Stimulated activated CD8-positive, alpha-beta memory T cell treated with anti-CD3 and anti-CD28 coated beads, Interleukin-4, amount 100 ng/mL, for 24 hours (primary cell): Measurements from ENCODE around the gene PSMC3IP.
"Not testable (repeated sequence)": the region's sequence is repeated elsewhere in the genome, so short reads cannot be mapped to it uniquely, and the experiment has no call there.

Experiments
- DNase-seq: peaks from one replicate; pipeline ENCODE4 v3.0.0-alpha.2; 2020; ENCODE audit warnings: low read depth

Gene PSMC3IP, protein sequence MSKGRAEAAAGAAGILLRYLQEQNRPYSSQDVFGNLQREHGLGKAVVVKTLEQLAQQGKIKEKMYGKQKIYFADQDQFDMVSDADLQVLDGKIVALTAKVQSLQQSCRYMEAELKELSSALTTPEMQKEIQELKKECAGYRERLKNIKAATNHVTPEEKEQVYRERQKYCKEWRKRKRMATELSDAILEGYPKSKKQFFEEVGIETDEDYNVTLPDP

DNA sequence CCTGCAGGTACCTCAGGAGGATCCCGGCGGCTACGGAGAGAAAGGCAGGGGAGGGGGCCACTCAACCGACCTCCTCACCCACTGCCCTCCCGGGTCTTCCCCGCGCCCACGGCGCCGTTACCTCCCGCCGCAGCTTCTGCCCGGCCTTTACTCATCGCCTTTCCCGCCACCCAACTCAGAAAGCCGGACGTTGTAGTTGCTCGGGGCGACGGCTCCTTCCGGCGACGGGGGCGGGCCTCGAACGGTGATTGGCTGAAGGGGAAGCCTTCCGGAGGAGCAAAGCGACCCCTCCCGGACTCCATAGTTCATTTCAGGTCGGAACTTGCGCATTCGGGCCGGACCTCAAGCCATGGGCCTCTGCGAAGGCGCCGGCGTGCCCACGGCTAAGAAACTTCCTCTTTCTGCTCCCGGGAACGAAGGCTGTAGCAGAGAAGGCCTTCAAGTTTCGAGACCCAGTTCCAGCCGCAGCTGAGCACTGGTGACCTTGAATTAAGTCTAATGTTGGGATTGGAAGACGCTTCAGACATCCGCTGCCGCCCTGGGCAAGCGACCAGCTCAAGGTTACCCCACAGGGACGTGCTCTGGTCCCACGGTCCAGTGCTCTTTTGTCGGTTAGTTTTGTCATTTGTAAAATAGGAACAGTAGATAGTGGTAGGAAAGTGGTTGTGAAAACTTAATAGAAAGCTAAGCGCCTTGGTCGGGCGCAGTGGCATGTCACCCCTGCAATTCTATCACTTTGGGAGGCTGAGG is at the start of gene PSMC3IP:
Gene PSMC3IP (minus strand): TSS at position 198 of the 750 bp plus-strand sequence. CDS start 43 bp downstream, at position 155.
- peak; percentile 92 for DNase-seq

DNA sequence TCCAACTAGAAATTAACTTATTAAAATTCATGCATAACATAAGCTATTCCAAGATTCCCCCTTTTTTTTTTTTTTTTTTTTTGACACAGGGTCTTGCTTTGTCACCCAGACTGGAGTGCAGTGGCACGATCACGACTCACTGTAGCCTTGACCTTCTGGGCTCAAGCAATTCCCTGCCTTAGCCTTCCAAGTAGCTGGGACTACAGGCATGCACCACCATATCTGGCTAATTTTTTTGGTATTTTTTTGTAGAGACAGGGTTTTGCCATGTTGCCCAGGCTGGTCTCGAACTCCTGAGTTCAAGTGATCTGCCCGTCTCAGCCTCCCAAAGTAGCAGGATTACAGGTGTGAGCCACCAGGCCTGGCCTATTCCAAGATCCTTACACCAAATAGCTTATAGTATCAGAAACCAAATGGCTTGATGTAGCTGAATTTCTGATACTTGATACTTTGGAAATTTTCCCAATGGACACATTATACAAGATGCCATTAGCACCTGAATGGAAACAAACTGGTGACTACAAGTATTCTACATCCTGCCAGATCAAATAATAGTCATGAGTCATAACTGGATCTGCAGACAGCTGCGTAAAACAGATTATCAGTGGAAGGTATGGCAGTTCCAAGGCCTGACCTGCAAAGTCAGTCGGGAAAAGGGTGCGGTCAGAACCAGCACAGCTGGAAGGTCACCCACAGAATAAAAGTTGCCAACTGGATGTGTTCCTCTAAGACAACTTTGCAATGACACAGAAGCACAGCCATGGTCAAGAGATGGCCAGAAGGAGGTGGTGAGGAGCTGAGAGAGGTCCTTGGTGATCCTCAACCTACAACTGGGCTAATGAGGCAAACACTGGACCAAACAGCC is 46.4 kb upstream of the PSMC3IP start:
- DNase-seq, result no peak

DNA sequence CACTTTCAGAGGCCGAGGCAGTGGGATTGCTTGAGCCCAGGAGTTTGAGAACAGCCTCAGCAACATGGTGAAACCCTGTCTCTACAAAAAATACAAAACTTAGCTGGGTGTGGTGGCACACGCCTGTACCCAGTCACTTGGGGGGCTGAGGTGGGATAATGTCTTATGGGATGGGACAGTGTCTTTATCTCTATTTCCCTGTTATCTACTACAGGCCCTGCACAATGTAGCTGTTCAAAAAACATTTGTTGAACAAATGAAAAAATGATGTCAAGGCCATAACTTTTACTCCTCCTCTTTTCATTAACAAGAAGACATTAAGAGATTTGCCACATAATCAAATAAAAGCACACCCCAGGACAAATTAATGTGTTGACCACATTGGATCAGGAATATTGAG is 45.7 kb upstream of the PSMC3IP start:
- DNase-seq, result no peak

DNA sequence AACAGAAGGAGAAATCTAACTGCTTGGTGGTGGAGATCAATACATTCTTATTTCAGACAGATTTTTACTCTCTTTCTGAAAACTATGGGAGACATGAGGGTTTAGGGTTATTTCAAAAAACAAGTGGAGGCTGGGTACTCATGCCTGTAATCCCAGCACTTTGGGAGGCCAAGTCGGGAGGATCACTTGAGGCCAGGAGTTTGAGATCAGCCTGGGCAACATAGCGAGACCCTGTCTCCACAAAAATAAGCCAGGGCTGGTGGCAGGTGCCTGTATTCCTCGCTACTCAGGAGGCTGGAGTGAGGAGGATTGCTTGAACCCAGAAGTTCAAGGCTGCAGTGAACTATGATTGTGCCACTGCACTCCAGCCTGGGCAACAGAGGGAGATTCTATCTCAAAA is 44.5 kb upstream of the PSMC3IP start:
- not testable (repeated sequence) for DNase-seq

DNA sequence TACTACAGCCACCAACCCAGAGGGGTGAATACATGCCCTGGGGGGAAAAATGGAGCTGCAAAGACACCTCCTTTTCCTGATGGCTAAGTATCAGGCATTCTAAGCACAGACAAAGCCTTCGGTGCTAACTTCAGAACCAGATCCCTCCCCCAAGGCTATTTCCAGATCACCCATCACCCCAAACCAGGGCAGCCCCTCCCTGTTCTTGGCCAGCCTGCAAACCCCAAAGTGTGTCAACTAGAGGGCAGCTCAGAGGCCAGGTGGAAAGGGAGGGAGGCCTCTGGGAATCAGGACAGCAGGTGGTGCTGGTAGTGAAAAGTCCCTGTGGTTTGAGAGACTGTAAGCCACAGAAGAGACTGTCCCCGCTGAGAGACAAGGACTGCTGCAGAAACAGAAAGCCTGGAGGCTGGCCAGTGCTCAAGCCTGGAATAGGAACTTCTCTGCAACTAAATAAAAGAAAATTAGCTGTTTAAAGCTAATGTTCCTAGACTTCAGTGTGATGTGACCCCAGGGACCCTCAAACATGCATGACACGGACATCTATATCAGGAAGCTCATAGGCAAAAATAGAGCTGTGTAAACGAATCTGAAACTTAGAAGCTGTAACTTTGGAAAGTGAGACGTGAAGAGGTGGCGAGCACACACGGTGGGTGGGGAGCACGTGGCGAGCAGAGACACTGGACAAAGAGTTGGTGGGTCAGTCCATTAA is 41.1 kb upstream of the PSMC3IP start:
- no peak for DNase-seq

DNA sequence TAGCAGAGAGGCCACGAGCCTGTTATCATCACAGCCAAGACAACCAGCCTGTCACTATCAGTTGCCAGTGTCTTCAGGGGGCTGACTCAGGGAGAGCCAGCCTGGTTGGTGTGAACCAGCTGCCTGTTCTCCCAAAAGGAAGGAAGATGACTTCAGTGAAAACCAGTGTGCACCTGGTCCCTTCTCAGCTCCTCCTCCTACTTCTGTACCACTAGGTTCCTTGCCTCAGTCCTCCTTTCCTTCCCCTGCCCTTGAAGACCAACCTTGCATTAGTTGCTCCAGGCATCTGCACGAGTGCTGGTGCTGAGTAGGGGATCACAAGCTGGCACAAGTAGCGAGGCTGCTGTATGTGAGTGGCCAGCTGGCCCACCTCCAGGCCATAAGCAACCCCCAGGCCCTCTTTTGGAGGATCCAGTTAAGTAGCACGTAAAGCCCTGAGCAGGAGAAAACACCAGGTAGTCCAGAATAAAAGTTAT is 40.5 kb upstream of the PSMC3IP start:
- no peak for DNase-seq

DNA sequence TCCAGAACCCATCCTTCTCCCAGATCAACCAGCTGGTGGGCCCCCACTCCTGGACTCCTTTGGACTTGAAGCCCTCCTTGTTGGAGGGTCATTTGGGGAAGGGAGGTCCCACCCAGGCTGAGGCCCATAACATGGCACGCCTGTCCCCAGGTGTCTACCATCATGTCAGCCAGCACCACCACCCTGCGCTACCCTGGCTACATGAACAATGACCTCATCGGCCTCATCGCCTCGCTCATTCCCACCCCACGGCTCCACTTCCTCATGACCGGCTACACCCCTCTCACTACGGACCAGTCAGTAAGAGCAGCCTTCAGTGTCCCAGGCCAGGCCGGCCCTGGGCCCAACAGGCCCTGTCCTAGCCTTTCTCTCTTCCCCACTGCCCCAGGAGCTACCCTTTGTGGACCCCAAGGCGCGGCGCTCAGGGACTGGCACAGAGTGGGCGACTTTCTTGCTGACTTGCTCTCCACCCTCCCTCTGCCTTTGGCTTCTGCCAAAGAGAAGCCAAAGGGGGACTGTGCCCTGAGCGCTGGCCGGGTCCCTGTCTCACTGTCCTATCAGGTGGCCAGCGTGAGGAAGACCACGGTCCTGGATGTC is 36.3 kb upstream of the PSMC3IP start:
- no peak for DNase-seq

DNA sequence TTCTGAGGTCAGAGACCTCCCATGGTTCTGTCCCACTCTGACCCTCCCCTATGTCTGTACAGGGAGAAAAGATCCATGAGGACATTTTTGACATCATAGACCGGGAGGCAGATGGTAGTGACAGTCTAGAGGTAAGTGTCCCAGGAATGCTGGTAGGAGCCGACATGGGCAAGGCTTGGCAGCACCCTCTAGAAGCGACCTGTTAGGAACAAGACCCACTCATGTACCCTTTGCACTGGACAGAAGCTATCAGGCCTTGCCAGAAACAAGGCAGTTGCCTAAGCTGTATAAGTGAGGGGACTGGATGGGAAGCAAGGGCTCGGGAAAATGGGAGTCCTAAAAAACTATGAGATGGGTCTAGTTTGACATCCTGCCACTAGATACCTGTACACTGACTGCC is 34.5 kb upstream of the PSMC3IP start:
- no peak for DNase-seq

DNA sequence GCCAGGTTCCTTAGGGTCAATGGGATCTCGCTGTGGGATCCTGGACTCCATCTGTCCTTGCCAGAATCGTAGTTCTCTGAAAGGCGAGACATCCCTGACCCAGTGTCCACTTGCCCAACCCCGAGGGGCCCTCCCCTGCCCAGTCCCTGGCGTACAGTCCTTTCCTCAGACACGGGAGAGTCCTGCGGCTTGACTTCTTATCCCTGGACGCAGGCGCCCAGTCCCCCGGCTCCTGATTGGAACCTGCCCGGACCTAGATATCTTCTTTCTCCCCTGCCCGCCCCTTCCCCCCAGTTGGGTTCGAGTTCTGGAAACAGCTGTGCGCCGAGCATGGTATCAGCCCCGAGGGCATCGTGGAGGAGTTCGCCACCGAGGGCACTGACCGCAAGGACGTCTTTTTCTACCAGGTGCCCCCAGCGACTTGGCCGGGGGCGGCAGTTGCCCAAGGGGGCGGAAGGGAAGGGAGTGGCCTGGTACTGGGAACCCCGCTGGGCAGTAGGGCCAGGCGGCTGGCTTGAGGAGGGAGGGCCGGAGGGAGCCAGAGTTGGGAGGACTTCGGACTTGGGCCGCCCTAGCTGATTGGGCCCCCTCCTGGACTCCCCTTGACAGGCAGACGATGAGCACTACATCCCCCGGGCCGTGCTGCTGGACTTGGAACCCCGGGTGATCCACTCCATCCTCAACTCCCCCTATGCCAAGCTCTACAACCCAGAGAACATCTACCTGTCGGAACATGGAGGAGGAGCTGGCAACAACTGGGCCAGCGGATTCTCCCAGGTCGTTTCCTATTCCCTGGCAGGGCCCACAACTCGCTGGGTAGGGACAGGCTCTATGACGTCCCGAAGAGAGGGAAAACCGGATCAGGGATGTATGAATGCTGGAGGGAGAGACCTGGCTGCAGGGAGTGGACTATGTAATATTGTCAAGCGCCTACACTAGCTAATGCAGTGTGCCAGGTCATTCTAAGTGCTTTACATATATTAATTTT is 32.6 kb upstream of the PSMC3IP start:
- DNase-seq, result peak; percentile 3

DNA sequence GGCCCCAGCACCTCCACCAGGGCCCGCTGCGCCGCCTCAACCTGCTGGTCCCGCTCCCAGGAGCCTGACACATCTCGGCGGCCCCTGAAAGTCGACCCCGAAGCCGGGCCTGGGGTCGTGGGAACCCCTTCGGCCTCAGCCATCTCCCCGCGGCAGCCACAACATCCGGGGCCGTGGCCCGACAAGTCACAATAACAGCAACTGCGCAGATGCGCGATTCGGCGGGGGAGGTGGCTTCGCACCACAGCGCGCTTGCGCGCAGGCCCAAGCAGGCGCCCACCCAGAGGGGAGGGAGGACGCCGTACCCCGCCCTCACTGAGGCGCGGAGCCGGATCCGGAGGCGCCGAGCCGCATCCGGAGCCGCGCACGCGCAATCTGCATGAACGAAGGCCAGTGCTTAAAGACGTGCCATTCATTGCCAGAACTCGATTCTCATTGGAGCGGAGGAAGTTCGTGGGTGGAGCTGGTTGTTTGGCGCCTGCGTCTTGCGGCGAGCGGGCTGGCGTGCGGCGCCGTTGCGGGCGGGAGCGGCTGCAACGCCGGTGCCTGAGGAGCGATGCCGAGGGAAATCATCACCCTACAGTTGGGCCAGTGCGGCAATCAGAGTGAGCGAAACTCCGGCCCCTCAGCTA is 31.8 kb upstream of the PSMC3IP start, which contains the start of the genes RETREG3 and TUBG1:
Gene RETREG3 (minus strand): TSS at position 193 of the 632 bp plus-strand sequence. CDS start 50 bp downstream, at position 143.
Gene TUBG1 (plus strand): TSS at position 502 of the 632 bp plus-strand sequence. CDS start 55 bp downstream, at position 557.
- DNase-seq, result peak; percentile 99

DNA sequence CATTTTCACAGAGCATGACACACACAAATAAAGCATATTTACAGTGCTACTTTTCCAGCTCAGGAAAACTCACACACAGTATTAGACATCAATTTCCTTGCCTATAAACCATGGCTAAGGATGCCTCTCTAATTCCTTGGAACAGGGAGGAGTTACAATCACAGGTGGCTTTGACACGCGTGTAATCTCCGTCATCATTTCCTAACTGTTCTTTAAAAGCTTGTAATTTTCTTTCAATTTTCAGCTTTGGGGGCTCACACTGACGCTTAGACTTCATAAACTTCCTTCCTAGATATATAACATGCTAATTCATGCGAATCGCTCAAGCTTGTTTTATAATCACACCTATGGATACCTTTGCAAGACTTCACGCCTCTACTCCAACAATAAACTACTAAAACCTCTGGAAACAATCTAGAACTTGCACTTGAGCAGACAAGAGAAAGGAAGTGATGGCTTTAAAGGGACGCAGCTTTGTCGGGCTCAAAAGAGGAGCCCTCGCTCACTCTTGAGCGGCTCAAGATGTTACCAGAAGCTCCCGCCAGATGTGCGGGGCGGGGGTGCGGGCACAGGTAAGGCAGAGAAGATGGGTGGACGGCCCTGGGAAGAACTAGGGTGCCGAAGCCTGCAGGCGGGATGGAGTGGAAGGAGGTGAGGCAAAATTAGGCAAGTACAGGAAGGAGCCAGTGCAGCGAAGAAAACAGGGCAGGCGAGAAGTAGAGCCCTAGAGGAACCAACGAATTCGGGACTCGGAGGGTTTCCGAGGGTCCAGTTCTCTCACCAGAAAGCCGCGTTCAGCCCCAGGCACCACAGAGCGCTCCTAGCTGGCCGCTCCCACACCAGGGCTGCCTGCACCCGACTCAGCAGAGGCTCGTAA is 31.0 kb upstream of the PSMC3IP start:
- DNase-seq, result peak; percentile 4

DNA sequence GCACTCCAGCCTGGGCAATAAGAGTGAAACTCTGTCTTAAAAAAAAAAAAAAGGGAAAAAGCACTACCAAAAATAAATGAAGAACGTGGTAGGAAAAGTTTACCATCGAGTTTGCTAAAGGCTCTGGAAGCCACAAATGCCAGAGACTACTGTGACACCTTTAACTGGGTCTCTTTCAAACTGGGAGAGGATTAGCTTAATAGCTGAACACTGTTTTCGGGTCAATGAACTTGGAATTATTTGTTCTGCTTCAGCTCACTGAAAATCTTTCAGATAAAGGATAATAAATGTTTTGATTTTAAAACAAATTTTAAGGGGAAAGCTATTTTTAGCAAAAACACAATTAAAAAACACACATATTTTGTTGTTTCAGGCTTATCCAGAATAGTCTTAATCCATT is 30.2 kb upstream of the PSMC3IP start:
- DNase-seq, result no peak

DNA sequence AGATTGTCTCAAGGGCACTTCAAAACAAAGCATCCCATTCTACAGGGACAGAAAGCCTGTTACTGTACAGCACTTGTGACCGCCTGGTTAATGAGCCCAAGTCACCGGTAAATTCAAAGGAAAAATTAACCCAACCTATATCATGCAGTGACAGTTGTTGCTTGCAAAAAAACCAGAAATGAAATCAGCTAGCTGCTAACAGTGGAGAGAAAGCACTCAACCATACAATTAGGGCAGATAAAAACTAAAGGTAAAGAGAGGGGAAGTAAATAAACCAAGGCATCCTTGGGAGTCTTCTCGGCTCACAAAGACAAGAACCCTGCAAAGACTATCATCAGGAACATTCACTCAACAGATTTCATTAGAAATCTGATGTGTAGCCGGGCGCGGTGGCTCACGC is 25.8 kb upstream of the PSMC3IP start:
- no peak for DNase-seq

DNA sequence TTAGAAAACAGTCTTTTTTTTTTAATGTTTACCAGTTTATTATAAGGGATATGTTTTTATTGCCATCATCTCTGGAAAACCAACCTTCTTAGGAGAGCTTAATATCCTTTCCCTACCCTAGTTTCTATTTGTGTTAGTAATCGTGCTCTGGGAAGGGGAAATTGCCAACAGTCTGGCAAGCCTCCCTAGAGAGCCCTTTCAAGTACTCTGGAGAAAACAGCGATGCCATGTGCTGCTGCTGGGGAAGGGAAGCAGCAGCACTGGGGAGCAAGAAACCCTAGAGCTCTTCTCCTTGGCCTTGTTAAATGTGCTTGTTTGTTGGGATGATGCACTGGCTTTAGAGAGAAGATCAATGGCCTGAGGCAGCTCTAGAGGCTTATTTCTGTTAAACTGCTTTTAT is 21.4 kb upstream of the PSMC3IP start:
- DNase-seq, result no peak

DNA sequence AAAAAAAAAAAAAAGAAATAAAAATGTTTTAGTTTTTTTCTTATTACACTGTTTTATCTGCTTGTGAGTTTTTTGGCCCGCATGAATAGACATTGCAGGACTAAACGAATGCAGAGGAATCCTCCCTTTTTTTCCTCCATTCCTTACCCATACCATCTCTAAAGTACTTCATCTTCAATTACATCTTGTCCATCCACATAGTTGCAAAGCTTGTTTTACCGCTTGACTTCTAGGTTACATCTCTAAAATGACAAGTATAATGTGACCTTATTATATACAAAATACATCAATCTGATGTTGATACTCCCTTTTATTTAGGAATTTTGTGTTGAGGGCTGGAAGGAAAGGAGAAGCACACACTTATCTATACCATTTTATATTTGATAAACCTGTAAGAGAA is 18.9 kb upstream of the PSMC3IP start:
- DNase-seq, result no peak

DNA sequence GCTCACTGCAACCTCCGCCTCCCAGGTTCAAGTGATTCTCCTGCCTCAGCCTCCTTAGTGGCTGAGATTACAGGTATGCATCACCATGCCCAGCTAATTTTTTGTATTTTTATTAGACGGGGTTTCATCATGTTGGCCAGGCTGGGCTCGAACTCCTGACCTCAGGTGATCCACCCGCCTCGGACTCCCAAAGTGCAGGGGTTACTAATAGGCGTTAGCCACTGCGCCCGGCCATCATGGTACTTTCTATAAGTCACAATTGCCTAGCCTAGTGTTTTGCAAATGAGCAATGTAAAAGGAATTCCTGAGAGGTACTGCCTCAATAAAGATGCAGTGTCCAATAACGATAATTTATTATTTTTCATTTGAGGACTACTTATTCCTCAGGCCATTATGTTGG is 13.9 kb upstream of the PSMC3IP start:
- no peak for DNase-seq

DNA sequence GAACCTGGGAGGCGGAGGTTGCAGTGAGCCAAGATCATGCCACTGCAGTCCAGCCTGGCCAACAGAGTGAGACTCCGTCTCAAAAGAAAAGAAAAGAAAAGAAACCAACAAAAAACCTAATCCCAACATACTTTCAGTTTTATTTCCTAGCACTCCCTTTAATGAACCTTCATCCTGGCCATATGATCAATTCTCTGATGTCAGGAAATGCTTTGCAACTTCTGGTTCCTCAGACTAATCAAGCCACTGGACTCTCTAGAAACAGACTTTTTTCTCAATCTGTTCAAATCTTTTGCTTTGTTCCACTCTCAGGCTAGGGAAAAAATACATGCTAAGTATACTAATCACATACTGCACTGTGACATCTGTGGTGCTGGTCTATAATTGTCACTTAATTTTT is 13.4 kb upstream of the PSMC3IP start:
- DNase-seq, result no peak

DNA sequence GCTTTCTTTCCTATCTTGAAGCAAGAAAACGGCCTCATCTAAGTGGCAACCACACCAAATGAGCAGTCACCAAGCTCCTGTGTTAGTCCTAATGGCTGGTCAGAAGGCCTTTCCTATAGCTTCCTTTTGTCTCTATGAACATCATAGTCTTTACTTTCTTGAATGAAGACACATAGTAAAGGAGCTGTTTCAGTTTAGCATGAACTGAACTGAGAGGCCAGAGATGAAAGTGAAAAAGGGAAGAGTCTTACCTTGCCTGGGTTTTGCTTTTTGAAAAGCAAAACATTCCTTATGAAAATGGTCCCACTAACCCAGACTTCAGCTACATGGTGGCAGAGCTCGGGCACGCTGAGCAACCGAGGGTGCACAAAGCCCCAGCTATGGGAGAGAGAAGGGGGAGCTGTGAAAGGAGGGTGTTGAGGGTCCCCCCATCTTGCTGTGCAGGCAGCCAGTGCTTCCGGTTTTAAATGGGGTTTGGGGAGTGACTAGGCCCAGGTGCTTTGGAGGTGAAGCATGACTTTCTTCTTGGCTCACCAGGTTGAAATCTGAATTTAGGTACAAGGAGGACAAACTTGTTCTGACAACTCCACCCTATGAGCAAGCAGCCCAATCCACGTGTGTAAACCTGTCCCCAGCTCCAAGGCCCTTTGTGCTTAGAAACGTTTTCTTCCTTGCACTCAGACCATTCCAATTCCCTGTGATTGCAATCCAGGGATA is 9.1 kb upstream of the PSMC3IP start:
- DNase-seq, result no peak
